ENCODE data around the gene PARK7.
"Not testable (repeated sequence)": the region's sequence is repeated elsewhere in the genome, so short reads cannot be mapped to it uniquely, and the experiment has no call there.

Gene PARK7

DNA sequence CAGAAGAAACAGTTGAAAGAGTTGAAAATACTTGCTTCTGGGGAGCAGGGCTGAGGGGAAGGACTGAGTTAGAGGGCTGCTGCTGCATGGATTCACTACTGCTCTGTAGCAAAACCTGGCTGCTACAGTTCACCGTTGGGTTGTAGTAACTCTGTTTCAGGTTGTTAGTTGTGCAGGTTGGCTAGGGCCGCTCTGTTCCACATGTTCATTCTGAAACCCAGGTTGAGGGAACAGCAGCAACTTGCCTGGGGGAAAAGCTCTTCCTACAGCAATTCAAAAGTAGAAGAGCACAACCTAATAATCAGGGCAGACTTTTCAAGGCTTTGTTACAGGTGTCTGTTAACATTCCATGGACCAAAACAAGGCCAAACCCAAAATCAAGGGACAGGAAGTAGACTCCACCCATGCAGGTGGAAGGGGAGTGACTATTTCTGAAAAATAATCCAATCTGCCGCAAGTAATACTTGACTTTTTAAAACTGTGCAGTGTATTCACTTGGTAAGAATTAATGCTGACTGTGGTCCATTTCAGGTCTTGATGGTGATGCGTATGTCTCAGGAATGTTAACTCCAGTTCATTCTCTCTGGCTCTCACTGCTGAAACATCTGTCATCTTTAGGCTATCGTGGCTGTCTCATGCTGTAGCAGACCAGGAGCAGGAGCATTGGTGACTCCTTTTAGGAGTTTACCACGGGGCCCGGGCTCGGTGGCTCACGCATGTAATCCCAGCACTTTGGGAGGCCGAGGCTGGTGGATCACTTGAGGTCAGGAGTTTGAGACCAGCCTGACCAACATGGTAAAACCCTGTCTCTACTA is 5.1 kb upstream of the PARK7 start:
- in situ Hi-C loops (cut with MboI; ENCODE audit: low pct_unique_long_range_greater_than_20kb, low sequenced_read_pairs, unreplicated experiment) = no loop called here
- DNase-seq (ENCODE audit: low spot score) = no peak
- TF ChIP-seq, protein P1, sequence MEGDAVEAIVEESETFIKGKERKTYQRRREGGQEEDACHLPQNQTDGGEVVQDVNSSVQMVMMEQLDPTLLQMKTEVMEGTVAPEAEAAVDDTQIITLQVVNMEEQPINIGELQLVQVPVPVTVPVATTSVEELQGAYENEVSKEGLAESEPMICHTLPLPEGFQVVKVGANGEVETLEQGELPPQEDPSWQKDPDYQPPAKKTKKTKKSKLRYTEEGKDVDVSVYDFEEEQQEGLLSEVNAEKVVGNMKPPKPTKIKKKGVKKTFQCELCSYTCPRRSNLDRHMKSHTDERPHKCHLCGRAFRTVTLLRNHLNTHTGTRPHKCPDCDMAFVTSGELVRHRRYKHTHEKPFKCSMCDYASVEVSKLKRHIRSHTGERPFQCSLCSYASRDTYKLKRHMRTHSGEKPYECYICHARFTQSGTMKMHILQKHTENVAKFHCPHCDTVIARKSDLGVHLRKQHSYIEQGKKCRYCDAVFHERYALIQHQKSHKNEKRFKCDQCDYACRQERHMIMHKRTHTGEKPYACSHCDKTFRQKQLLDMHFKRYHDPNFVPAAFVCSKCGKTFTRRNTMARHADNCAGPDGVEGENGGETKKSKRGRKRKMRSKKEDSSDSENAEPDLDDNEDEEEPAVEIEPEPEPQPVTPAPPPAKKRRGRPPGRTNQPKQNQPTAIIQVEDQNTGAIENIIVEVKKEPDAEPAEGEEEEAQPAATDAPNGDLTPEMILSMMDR (IDR thresholded peaks at IDR 0.05; ENCODE audit: extremely low read depth, insufficient read depth, missing control alignments) = no peak

DNA sequence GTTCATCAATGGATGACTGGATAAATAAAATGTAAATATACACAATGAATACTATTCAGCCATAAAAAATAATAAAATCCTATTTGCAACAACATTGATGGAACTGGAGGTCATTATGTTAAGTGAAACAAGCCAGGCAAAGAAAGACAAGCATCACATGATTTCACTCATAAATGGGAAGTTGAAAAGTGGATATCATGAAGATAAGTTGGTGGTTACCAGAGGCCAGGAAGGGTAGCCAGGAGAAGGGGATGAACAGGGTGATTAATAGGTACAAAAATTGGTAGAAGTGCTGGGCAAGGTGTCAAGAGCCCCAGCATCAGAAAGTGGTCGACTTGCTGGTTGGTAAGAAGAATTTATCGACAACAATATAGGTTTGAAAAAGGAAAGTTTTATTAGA is 1.3 kb upstream of the PARK7 start:
- no peak for DNase-seq (ENCODE audit: low spot score)
- in situ Hi-C loops (cut with MboI; ENCODE audit: low pct_unique_long_range_greater_than_20kb, low sequenced_read_pairs, unreplicated experiment) = no loop called here
- TF ChIP-seq, protein P1 (IDR thresholded peaks at IDR 0.05; ENCODE audit: extremely low read depth, insufficient read depth, missing control alignments) = no peak

DNA sequence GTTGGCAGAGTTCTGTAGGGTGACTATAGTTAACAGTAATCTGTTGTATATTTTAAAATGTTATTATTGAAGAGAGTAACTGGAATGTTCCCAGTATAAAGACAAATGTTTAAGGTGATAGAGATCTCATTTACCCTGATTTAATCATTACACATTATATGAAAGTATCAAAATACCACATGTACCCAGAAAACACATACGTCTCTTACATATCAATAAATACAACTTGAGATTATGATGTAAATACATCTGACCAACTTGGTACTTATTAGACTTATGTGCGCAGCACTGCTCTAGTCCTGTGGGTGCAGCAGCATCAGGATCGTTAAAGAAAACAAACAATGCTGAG is 670 bp upstream of the PARK7 start:
- no peak for DNase-seq (ENCODE audit: low spot score)
- TF ChIP-seq, protein P1 (IDR thresholded peaks at IDR 0.05; ENCODE audit: extremely low read depth, insufficient read depth, missing control alignments) = no peak
- in situ Hi-C loops (cut with MboI; ENCODE audit: low pct_unique_long_range_greater_than_20kb, low sequenced_read_pairs, unreplicated experiment) = no loop called here

DNA sequence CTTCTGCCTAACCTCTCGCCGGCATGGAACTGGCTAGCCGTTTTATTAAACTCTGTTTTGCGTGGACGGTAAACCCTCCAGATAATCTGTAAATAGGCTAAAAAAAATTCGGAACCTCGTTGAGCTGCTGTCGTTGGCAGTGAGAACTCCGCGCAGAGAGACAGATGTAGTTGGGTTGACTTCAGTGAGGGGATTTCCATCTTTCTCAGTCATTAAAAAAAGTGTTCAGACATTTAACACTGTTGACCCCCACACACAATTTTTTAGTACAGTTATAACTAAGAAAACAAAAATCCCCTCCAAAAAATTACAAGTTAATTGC is 464 bp downstream of the PARK7 start:
- in situ Hi-C loops (cut with MboI; ENCODE audit: low pct_unique_long_range_greater_than_20kb, low sequenced_read_pairs, unreplicated experiment) = no loop called here
- TF ChIP-seq, protein P1 (IDR thresholded peaks at IDR 0.05; ENCODE audit: extremely low read depth, insufficient read depth, missing control alignments) = no peak
- peak; percentile 69 for DNase-seq (ENCODE audit: low spot score)

DNA sequence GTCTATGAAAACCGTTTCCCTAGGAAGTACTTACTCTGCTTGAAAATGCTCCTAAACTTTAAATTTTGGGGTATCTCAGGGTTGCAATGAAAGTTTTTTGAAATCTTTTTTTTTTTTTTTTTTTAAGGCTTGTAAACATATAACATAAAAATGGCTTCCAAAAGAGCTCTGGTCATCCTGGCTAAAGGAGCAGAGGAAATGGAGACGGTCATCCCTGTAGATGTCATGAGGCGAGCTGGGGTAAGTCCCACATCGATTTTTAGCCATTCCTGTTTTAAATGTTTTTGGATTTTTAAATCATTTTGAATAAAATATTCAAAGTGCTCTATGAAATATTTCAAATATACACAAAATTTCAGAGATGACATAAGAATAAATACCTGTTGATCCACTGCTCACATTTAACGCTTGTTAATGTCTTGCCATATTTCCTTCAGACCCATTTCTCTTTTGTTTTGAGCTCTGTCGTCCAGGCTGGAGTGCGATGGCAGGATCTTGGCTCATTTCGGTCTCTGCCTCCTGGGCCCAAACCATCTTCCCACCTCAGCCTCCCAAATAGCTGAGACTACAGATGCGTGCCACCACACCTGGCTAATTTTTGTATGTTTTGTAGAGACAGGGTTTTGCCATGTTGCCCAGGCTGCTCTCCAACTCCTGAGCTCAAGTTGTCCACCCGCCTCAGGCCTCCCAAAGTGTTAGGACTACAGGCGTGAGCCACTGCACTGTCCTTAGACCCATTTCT is 1.3 kb downstream of the PARK7 start:
- in situ Hi-C loops (cut with MboI; ENCODE audit: low pct_unique_long_range_greater_than_20kb, low sequenced_read_pairs, unreplicated experiment) = no loop called here
- no peak for DNase-seq (ENCODE audit: low spot score)
- TF ChIP-seq, protein P1 (IDR thresholded peaks at IDR 0.05; ENCODE audit: extremely low read depth, insufficient read depth, missing control alignments) = no peak

DNA sequence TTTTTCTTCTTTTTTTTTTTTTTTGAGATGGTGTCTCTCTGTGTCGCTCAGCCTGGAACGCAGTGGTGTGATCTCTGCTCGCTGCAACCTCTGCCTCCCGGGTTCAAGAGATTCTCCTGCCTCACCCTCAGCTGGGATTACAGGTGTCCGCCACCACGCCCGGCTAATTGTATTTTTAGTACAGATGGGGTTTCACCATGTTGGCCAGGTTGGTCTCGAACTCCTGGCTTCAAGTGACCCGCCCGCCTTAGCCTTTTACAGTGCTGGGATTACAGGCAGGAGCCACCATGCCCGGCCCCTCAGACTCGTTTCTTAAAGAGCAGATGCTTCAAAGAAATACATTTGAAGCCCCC is 1.8 kb downstream of the PARK7 start:
- in situ Hi-C loops (cut with MboI; ENCODE audit: low pct_unique_long_range_greater_than_20kb, low sequenced_read_pairs, unreplicated experiment); DNase-seq (ENCODE audit: low spot score): not testable (repeated sequence)

DNA sequence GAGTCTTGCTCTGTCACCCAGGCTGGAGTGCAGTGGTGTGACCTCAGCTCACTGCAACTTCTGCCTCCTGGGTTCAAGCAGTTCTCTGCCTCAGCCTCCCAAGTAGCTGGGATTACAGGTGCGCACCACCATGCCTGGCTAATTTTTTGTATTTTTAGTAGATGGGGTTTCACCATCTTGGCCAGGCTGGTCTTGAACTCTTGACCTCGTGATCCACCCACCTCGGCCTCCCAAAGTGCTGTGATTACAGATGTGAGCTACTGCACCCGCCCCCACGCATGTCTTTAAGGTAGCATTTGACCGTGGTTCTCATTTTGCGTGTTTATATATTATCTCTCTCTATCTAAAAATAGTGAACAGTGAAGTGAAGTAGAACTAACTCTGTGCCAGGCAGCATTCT is 2.3 kb downstream of the PARK7 start:
- in situ Hi-C loops (cut with MboI; ENCODE audit: low pct_unique_long_range_greater_than_20kb, low sequenced_read_pairs, unreplicated experiment); DNase-seq (ENCODE audit: low spot score): not testable (repeated sequence)

All from GM13977 (cell line).